DMS79 treated with DMSO at 0.1 percent for 48 hours (cell line): ENCODE measurements around the gene MICU1.
"Not testable (repeated sequence)": the region's sequence is repeated elsewhere in the genome, so short reads cannot be mapped to it uniquely, and the experiment has no call there.

Experiments
- DNase-seq: peaks from one replicate; lab custom pipeline; 2025; lab: John Stamatoyannopoulos, UW

MICU1 gene

DNA sequence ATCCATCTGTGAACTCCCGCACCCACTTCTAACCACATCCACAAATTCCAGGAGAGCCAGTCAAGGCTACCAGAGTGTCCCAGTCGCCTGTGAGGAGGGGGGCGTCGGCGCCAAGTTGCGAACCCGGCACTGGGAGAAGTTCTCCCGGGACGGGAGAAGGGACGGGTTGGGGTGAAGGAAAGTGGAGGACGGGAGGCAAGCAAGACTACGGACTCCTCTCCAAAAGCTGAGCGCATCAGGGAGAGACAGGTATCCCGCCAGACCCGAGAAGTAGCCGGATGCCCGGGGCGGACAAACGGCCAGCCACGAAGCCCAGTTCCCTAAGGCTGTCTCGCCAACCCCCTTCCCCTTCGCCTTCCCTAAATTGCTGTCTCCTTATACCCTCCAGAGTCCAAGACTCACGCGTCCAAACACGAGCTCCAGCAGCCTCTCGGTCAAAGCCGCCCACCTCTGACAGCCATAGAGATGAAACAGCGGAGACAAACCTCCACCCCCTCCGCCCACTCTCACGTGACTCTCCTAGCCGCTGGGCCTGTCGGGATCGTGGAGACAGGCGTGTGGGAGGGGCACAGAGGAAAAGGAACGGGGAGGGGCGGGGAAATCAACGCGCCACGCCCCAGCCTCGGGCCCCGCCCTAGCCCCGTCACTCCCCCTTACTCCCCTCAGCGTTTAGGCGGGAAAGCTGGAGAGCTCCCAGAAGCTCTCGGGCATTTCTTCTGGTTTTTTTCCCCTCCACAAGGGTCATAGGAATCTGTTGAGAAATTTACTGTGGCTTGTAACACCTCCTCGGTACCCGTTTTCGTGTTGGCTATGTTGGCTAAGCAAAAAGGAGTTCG is at the start of gene MICU1:
TSS of gene MICU1 (minus strand) at position 472 of the 836 bp plus-strand sequence. CDS start 59,286 bp downstream, outside the sequence.
- DNase-seq: peak; percentile 82

GRCh38 chr10:72674174-72674573 is 48.3 kb upstream of the MICU1 start:
- DNase-seq: not testable (repeated sequence)

DNA sequence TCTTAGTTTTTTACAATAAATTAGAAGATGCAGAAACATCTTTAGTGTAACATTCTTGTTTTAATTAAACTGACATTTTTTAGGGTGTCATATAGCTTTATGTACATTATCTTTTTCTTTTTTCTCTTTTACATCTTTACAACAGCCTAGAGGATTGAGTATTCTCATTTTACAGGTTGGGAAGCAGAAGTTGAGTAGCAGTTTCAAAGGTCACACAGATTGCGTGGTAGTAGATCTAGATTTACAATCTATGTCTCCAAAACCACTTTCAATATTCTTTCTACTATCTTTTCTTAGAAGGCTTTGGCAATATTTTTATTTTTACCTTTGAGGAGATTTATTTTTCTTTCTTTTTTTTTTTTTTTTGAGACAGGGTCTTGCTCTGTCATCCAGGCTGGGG is 47.4 kb upstream of the MICU1 start:
- no peak for DNase-seq

- DNase-seq: no peak
These were observed 41.5 kb upstream of the MICU1 start for GRCh38 chr10:72667207-72667864.

DNA sequence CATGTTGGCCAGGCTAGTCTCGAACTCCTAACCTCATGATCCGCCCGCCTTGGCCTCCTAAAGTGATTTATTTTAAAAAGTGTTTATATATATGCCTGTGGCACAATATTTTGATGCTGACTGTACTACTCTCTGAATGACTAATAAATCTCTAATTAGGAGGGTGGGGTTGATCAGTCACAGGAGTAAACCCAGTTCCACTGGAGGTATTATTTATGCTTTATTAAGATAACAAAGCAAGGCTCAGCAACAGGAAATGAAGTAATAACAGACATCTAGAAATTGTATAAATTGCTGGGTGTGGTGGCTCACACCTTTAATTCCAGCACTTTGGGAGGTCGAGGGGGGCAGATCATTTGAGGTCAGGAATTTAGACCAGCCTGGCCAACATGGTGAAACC is 40.0 kb upstream of the MICU1 start:
- no peak for DNase-seq

DNA sequence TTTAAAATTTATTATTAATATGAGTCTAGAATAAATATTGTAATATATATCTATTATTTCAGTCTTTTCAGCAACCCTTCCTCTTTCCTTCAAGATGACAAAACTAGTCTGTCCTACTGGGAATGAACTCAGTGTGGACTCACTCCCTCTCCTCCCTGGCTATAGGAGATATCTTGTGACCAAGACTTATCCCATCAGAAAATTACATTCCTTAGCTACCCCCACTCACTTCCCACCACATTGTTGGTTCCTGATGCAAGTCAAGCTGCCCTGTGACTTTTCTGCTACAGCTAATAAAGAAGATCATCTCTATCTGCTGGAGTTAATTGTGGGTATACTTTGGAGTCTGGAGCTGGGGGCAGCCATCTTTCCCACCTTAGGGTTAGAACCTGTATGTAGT is 38.1 kb upstream of the MICU1 start:
- no peak for DNase-seq

DNA sequence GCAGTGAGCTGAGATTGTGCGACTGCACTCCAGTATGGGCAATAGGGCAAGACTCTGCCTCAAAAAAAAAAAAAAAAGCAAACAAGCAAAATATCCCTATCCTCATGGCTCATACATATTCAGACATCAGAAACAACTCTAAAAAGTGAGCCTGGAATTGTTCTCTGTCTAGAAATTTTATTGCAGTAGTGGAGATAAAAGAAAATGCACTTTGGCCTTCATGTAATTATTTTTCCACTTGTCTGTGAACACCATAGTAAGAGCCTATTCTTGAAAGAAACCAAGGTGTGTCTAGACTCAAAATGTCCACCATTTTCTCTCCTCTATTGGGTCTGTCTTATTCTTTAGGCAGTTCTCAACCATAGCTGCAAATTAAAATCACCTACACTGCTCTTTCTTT is 35.6 kb upstream of the MICU1 start:
- no peak for DNase-seq

- no peak for DNase-seq
These were observed 34.3 kb upstream of the MICU1 start for GRCh38 chr10:72660220-72660619.

GRCh38 chr10:72659694-72660093 is 33.8 kb upstream of the MICU1 start:
- DNase-seq: no peak

- DNase-seq: no peak
These were observed 33.0 kb upstream of the MICU1 start for GRCh38 chr10:72658696-72659400.

DNA sequence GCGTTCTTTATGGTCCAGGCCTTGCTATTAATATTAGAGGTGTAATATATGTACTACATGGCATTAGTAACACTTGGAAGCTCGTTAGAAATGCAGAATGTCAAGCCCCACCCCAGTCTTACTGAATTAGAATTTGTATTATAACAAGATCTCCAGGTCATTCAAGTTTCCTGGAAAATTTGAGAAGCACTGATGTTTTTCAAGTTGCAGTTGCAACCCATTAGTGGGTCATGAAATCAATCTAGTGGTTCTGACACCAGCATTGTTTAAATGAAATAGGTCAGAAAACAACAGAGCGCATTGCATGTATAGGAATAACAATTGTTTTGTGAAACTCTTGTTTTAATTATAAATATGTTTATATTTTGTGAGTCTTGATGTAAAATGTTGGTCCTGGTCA is 28.8 kb upstream of the MICU1 start:
- no peak for DNase-seq

DNA sequence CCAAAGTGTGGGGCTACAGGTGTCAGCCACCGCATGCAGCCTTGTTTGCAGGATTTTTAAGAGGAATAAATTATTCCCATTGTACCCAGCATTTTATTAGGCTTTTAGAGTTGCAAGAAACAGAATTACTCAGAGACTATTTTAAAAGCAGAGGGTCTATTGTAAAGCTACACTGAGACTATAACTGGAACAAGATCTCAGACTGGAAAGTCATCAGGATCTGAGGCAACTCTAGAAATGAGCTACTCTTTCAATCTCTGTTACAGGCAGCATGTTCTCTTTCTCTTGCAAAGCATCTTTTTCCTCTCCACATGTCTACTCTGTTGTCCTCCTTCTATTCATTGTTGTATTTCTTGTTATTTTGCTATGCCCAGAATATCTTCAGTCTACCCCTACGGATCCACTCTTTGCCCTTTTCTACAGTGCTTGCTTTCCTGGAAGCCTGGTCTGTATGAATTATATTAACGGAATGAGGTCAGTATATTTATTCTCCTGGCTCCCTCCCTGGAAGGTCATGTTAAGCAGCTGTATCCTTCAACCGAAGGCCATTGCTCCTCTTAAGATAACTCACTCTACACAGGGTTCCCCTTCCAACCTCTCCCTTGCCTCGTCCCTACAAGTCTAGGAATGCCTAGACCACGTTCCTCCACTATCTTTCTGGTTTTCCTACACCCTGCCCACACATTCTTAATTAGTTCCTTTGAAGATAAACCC is 27.7 kb upstream of the MICU1 start:
- DNase-seq: no peak

GRCh38 chr10:72649291-72649690 is 23.4 kb upstream of the MICU1 start:
- DNase-seq: no peak

GRCh38 chr10:72648301-72648700 is 22.4 kb upstream of the MICU1 start:
- DNase-seq: no peak

DNA sequence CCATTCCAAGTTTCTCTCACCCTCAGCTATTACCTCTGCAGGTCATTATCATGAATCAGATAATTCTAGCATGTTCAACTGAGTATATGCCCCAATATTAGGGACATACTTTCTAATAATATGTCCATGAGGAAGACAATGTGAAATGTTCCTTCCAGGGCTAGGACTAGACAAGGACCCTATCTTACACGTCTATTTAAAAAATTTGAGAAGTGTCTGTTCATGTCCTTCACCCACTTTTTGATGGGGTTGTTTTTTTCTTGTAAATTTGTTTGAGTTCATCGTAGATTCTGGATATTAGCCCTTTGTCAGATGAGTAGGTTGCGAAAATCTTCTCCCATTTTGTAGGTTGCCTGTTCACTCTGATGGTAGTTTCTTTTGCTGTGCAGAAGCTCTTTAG is 21.1 kb upstream of the MICU1 start:
- DNase-seq: not testable (repeated sequence)

GRCh38 chr10:72645263-72645858 is 19.5 kb upstream of the MICU1 start:
- DNase-seq: no peak

- no peak for DNase-seq
These were observed 16.4 kb upstream of the MICU1 start for GRCh38 chr10:72642318-72642717.

GRCh38 chr10:72639441-72639873 is 13.6 kb upstream of the MICU1 start:
- no peak for DNase-seq

- no peak for DNase-seq
These were observed 12.9 kb upstream of the MICU1 start for GRCh38 chr10:72638586-72639440.

DNA sequence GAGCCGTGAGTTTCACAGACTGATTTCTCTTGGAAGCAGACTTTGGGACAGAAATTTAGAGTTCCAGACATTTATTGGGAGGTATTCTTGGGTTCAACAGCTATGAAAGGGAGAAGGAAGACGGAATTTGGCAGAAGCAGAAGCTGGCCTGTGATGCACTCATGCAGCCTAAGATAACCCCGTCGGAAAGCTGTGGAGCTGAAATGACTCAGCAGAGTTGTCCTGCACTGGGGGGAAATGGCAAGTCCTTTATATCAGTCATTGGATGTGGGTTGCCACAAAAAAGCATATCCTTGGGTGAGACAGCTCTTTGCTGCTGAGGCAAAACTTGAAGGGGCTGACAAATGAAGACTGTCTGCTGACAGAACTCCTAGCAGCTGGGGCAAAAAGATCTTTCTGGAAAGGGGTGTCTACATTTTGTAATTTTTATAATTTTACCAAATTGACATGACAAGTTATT is 11.5 kb upstream of the MICU1 start:
- no peak for DNase-seq

DNA sequence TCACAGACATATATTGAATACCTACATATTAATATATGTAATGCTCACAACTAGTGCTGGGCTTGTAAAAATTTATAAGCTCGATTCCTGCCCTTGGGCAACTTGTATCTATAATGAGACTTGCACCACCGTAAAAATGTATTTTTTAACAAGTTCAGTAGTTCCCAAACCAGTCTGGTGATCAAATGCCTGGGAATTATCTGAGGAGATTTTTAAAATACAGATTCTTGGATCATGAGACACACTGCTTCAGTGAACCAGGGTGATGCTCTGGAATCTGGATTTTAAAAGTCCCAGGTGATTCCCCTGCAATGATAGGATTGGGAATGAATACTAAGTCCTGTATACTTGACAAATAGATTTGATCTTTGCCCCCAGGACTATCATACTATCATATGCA is 4.3 kb upstream of the MICU1 start:
- no peak for DNase-seq
